NCI-H2227 treated with DMSO at 0.1 percent for 48 hours (cell line): Measurements from ENCODE around the gene RFT1.
"Not testable (repeated sequence)": the region's sequence is repeated elsewhere in the genome, so short reads cannot be mapped to it uniquely, and the experiment has no call there.

Source experiments
- DNase-seq: peaks from one replicate; lab custom pipeline; 2025; lab: John Stamatoyannopoulos, UW

The RFT1 gene

DNA sequence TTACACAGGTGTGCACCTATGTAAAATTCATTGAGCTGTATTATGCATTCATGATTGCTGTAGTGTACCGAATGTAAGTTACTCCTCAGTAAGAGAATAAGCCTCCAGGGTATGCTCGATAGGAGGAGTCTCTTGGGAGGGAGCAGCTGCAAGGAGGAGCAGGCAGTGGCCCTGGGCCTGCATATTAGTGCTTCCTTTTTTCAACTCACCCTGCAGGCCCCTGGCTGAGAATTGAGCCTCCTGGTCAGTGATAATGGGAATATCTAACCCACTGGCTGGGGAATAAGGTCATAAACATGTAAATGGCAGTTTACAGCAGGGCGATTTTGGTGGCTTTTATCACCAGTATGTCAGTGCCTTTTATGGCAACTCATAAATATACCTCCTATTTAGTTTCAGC, 62.7 kb downstream of the RFT1 start:
- no peak for DNase-seq

DNA sequence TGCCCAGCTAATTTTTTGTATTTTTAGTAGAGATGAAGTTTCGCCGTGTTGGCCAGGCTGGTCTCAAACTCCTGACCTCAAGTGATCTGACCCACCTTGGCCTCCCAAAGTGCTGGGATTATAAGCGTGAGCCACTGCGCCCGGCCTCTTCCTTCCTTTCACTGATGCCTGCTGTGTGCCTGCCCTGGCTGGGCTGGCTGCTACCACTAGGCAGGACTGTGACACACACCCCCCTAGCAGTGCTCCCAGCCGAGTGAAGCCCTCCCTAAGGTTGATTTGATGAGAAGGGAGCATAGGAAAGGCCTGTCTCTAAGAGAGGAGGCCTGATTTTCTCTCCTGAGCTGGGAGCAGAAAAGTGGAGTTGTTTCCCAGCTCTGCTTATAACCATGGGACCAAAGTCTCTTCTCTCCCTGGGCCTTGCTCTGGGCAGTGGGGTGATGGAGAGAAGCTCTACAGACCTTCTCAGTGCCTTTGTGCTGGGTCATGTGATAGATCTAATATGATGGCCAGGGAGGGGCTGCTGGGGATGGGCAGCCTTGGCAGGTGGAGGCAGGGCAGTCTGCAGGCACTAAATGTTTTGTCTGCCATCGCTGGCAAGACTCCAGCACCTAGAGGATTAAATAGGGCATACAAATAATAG, 64.3 kb downstream of the RFT1 start:
- no peak for DNase-seq

DNA sequence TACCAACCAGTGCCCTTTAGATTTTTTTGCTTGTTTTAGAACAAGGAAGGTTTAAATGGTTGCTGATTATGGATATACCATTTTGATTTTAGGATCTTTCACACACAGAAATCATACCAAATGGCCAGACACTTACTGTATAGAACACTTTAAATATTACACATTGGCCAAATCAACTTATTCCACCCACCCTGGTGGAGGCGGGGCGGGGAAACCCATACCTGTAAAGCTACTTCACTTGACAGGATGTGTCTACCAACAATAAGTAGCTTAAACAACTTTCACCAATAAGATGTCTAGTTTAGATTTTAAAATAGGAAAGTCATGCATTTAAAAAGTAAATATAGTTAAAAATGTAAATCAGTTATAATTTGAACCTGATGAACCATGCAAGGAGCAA, 67.3 kb downstream of the RFT1 start:
- DNase-seq, result no peak

DNA sequence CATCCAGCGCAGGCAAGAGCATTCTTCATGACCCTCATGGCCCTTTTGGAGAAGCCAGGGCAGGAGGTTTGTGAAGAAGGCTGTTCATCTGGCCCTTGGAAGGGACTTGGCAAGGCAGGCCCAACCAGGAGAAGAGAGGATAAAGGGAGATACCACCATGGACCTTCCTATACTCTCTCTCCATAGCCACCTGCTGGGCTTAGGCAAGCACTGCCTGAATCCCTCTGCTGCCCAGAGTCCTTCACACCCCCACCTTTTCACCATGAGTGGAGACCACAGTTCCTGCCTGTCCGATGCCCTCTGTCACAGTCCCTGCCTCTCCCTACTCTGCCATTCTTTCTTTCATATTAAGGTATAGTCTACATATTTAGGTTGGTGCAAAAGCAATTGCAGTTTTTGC, 73.8 kb downstream of the RFT1 start:
- no peak for DNase-seq

DNA sequence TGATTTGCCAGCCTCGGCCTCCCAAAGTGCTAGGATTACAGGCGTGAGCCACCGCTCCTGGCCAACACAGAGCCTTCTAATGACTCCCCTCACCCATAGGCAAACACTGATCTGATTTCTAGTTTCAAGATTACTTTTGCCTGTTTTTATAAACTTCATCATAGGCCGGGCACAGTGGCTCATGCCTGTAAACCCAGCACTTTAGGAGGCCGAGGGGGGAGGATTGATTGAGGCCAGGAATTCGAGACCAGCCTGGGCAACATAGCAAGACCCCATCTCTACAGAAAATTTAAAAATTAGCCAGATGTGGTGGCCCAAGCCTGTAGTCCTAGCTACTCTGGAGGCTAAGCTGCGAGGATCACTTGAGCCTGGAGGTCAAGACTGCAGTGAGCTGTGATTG, 76.0 kb downstream of the RFT1 start:
- not testable (repeated sequence) for DNase-seq

DNA sequence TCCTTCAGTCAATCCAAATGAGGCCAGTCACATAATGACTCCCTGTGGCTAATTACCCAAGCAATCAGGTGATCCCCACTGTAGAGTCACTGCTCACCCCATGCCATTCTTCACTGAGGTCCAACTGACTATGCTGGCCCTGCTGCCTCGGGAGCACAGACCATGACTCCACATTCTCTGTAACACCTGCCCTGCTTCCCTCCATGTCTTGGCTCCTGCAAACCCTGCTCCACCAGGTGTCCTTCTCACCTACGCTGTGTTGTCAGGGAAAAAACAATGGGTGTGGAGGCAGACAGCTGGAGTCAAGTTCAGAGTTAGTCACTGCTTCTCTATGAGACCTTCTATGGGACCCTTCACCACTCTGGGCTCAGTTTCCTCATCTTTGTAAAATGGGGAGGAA, 78.3 kb downstream of the RFT1 start:
- no peak for DNase-seq

DNA sequence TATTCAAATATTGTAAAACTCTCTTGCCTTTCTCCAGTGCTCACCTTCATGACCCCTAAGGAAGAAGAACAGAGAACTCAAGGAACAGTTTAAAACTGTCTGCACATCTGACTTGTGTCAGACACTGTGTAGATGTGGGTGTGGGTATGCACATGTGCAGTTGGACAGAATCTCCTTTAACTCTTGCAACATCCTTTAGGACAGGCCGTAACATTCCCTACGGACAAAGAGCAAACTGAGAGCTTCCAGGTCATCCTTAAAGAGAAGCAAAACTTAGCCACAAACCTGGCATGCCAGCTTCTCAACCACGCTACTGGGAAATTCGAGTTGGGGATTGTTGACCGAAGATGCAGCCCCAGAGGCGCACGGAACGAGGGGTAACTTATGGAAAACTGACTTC, 80.2 kb downstream of the RFT1 start:
- DNase-seq, result no peak

DNA sequence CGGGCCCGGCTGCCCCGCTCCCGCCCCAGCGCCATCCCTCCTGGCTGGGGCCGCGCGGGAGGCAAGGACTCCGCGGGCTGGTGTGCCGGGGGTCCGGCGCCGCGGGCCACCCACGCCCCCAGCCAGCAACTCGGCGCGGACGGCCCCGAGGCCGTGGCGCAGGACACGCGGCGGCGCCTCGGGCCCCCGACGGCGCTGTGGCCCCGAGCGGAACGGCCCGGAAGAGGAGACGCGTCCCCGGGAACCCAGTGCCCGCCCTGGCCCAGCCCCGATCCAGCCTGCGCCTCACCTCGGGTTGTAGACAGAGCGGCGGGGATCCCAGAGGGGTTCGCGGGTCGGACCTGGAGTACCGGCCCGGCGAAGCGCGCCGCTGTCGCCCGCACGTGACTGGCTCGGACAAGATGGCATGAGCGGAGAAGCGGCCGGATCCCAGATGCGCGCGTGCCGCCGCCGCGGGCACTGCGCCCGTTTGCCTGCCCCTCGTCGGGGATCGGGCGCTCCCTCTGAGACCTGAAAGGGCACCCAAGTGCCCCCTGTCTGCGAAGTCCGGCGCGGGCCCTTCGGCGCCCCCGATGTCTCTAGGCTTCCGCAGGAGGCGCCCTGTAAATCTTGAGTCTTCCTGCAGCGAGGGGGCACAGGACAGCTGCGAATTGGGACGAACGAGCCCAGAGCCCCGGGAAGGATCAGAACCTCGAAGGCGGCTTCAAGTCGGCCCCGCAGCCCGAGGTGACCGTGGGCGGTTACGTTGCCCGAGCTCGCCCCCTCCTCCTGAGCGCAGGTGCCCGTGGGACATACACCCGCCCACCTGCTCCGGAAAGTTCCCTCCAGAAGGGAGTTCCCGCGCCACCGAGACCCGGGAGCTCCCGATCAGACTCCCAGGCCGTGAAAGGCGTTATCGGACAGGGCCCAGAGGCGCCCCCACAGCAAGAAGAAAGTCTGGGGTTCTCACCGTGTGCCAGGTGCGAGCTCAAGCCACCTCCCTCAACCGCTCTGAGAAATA, 83.8 kb downstream of the RFT1 start:
- DNase-seq, result peak; percentile 39

DNA sequence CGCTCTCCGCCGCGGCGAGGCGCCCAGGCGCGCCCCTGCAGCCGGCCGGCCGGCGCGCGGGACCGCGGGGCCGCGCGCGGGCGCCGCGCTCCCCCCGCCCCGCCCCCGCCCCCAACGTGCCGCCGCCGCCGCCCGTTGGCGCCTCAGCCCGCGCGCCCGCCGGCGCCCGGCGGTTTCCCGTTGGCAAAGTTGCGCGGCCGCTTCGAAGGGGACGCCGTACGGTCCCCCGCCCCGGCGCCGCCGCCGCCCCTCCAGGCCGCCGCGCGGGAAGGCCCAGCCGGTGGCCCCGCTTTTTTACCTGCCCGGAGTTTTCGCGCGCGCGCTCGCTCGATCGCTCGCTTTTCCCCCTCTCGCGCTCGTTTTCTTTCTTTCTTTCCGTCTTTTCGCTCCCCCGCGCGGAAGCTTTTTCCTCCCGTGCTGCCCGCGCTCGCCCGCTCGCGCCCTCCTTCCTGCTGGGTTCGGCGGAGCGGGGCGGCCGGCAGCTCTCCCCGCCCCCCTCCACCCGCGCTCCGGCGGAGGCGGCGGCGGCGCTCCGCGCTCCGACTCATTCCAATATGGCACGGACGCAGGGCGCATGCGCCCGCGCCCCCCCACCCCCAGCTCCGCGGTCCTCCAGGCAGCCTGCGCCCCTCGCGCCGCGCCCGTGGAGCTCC, 84.6 kb downstream of the RFT1 start, which contains the start of gene SFMBT1:
Gene SFMBT1, minus strand, starts transcription at position 556 of the 653 bp plus-strand sequence. CDS start 76,945 bp downstream, outside the sequence.
- DNase-seq, result peak; percentile 45

DNA sequence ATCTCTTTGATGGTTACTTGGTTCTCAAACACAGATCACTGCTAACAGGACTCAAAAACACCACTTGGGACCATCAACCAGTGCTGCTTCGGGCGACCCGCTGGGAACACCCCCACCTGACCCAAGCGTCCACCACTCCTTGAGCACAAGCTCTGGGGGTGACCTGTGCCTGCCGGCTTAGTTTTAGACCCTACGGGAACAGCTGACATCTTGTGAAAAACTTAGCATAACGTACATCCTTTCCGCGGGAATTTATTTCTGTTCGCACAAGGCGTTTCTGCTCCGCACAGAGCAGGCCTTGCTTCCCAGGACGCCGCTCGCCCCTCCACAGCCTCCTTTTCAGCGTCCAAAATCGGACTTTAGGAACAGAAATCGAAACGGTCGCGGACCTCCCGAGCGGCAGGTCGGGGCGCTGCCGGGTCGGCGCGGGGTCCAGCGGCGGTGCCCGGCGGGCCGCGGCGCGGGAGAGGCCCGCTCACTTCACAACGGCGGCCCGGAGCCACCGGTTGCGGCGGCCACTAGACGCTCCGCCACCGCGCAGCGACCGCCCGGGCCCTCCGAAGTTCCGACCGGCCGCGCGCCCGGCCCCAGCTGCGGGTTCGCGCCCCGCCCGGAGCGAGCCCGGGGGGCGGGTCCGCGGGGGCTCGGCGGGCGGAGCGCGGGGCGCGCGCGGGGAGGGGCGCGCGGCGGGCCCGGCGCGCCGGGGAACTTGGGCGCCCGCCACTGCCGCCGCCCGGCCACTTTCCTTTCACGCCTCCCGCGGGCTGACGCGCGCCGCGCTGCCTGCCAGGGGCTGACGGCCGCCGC, 85.3 kb downstream of the RFT1 start:
- no peak for DNase-seq

DNA sequence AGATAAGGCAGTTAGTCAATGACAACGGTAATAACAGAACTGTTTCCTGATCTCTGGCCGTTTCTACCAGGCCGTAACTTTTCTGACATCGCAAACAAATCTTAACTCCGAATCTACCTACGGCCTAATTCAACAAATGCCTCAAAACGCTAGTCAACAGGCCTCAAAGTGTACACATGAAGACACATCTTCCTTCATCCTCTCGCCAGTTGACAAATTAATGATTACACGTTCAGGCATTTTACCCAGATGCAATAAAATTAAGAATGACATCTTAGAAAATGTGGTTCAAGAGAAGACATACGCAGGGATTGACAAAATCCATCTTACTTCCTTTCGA, 85.9 kb downstream of the RFT1 start:
- DNase-seq, result no peak

DNA sequence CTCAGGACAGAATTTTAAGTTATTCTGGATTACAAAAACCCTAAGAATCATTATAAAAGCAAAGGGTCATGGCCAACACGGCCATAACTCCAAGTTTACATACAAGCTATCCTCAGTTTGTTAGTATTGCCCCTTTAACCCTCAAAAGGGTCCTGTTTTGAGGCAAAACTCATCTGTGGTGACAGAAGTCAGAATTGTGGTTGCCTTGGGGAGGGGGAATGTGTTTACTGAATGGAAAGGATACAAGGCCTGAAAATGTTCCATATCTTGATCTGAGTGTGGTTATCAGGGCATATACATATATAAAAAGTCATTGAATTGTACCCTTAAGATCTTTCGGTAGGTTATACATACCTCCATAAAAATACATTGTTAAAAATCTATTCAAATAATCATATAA, 86.5 kb downstream of the RFT1 start:
- DNase-seq, result no peak

DNA sequence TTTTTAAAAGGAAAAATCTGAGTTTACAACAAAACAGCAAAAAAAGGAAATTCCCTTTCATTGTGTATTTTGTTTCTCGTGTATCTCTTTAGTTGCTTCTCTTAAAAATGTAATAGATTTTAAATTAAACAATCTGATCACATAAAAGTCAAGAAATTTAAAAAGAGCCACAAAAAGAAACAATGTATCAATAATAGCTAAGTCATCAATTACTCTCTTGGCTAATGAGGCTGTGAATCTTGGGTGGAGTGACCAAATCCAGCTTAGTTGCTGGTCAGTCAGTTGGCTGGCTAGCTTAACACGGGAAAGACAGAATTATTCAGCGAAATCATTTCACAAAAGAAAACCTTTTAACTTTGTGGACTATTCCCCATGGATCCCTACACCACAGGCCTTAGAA, 87.6 kb downstream of the RFT1 start:
- no peak for DNase-seq

DNA sequence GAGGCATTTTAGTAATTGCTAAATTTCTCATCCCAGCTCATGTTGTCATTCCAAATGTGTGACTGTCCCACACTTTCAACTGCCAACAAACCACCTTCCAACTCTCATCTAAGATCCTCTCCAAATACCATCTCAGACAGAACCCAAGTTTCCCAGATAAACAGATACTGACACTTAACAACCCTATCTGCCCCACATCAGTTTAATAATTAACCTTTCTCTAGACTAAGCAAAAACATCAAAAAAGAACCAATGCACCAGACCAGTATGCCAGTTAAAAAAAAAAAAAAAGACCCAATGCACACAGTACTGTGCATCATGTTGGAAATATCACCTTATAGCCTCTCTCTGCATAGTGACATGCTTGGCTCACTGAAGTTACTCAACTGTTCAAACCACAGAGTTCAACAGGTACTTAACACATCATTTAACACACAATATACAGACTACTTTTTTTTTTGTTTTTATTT, 89.8 kb downstream of the RFT1 start:
- no peak for DNase-seq

DNA sequence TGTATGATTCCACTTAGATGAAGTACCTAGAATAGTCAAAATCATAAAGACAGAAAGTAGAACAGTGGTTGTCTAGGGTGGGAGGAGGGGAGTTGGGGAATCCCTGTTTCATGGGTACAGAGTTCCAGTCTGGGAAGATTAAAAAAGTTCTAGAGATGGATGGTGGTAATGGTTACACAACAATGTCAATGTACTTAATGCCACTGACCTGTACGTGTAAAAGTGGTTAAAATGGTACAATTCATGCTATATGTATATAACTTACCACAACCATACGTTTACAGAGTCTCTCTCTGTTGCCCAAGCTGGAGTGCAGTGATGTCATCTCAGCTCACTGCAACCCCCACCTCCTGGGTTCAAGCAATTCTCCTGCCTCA, 90.9 kb downstream of the RFT1 start:
- DNase-seq, result no peak

DNA sequence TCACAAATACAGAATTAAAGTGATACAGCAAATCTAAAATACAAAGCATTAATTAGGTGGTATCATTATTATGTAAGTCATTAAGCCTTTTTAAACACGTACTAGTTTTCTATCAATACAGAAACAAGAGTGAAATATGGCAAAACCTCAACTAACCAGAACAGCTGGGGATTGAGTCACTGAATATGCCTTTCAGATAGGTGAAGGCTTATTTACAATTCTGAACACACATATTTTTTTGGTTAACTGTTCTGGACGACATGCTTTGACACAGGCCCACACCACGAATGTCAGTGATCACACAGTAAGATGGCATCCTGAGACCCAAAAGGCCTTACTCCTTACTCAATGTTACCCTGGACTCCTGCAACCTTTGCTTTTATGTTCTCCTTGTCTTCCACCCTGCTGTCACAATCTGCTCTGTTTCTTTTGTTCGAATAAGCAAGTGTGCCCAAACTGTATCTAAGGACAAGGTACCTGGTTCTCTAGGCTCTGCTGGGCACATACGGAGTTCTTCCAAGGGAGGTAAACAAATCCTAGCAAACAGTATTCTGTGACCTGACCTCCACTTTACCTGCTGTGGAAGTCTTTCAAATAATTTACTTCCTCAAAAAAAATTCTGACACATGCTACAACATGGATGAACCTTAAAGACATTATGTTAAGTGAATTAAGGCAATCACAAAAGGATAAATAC, 91.4 kb downstream of the RFT1 start:
- no peak for DNase-seq
